Hindlimb muscle (tissue), 1 donor: ENCODE measurements around the gene TOM1. TPM values are rescaled to one million over a fixed set of nuclear protein-coding genes. Genes with fewer than 3 reads are reported as not detected.
A peak's percentile ranks its signal among the peaks of the same experiment; 100 is the strongest.

Experiments used
- DNase-seq: peaks from one replicate; pipeline ENCODE4 v3.0.0-alpha.2; 2013
- polyA plus RNA-seq: library from polyadenylated mRNA; unstranded; fragments of 120-200 nt; gene quantifications from one replicate; pipeline ENCODE4 v1.2.1, GENCODE V29; 2013; ENCODE audit not compliant: insufficient read length

Gene TOM1
- 35.6 TPM for polyA plus RNA-seq

- peak; percentile 97 for DNase-seq
Measured at GRCh38 chr22:35299673-35300499, at the start of gene TOM1. TOM1 (plus strand) TSS chr22:35299894; CDS start chr22:35299929, 35 bp downstream.

DNA sequence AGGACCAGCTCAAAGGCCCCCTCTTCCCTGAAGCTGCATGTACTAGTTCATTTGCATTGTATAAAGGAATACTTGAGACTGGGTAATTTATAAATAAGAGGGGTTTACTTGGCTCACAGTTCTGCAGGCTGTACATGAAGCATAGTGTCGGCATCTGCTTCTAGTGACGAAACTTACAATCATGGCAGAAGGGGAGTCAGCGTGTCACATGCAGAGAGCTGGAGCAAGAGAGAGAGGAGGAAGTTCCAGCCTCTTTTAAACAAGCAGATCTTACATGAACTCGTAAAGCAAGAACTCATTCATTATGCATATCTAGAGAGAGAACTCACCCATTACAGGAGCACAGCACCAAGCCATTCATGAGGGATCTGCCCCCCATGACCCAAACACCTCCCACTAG is 49.5 kb upstream of the TOM1 start:
- DNase-seq, result no peak

DNA sequence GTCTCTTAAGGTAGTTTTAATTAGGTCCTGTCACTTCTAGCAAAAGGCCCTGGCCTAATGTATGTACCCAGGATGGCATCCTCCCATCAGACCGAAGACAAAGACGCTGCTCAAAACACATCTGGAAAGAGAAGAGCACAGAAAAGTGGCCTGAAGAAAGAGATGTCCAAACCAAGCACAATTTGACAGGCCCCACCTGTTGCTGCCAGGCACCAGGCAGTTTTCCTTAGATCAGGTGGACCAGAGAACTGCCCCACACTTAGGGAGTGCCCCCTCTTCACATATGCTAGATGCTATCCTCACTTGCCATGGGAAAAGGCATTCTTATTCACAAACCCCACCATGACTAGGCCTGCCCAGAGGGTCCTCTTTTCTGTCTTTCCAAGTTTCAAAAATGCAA is 45.7 kb upstream of the TOM1 start:
- DNase-seq, result no peak

DNA sequence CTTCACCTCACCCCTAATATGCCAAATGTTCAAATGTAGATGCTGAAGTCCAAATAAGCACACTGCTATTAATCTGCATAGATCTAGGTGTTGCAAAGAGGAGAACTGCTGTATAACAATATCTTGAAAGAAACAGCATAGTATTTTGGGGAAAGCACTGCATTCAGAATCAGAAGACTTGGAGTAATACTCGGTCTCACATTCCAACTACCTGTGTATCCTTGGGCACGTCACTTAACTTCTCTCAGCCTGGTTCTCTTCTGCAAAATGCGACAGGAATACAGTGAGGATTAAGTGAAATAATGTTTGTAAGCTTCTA is 42.7 kb upstream of the TOM1 start:
- DNase-seq, result no peak

- DNase-seq, result peak; percentile 92
Measured at GRCh38 chr22:35257321-35258190, 42.1 kb upstream of the TOM1 start, which contains the start of gene HMGXB4. HMGXB4 (plus strand) TSS chr22:35257493; CDS start chr22:35262391, 4,898 bp downstream.

DNA sequence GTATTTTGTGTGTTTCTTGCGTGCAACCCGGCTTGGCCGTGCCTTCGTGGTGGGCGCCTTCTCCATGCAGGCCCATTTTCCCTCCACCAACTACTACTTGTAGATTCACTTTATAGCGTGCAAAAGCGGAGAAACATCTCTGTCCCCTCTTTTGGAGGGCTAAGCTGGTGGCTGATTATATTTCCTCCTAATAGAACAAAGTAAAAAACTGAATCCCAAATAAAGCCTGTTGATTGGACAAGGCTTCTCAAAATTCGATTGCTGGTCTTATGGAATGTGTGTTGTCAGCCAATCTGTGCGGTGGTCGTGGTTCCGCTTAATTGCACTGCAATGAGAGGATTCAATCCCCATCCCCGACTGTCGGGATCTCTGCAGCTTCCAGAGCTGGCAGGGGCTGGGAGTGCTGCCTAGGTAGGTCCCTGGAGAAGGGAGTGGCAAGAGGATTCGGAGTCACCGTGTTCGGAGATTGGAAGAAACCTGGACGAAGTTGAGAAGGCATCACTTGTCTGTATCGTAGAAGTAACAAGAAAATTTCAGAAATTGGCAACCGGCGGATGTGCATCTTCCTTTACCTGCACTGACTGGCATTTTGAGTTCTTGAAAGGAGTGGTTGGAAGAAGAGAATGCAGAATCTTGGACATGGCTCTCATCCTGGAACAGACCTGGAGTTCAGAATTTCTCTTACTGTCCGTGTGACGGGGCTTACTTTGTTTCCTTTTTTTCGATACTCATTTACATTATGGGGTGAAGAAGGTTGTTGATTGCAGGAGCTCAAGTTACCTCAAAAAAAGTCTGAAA is 41.3 kb upstream of the TOM1 start:
- DNase-seq, result peak; percentile 9

DNA sequence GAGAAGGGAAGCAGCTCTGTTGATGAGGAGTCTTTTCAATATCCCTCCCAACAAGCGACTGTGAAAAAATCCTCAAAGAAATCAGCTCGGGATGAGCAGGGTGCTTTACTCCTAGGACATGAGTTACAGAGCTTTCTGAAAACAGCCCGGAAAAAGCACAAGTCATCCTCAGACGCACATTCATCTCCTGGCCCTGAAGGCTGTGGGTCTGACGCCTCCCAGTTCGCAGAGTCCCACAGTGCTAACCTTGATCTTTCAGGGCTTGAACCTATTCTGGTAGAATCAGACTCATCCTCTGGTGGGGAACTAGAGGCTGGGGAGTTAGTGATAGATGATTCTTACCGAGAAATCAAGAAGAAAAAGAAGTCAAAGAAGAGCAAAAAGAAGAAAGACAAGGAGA is 34.7 kb upstream of the TOM1 start:
- no peak for DNase-seq

DNA sequence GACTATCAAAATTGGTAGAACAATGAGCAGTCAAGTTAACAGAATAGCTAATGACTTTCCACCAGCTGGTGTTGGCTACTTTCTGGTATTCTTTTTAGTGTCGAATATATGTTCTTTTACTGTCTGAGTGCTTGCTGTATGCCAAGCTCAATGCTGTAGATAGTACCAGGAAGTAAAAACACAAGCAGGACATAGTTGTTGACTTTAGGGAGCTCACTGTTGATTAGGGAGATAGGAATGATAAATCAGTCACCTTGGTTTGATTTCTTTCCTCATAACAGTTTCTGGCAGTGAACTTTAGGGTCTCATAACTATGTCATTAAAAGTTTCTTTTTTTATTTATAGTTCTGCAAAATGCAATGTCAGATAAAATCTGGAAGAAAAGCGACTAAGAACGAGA is 33.4 kb upstream of the TOM1 start:
- DNase-seq, result no peak

GRCh38 chr22:35269630-35270029 is 30.1 kb upstream of the TOM1 start:
- DNase-seq, result no peak

DNA sequence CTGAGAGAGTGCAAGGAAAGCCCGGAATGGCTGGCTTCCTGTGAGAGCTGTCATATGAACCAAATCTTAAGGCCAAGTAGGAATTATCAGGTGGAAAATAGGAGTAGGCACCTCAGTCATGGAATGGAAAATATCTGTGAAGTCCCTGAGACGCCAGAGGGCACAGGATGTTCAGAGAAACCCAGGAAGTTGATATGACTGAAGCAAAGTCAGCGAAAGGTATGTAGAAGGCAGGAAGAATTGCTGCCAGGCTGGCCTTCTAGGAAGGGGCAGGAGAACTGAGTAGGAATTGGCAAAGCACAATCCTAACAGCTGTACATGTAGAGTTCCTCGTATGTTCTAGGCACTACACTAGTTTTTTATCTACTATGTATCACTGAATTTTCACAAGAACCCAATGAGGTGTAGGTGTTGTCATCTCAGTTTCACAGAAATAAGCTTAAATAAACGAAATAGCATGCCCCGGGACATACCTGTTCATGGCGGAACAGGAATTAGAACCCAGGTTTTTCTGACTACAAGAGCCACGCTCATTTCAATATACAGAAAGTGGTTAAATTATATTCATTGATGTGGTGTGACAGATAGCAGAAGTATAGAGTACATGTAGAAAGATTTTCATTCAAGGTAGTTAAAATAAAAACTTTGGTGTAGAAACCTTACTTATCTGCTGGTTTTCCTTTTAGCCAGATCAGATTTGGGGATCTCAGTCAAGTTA is 25.4 kb upstream of the TOM1 start:
- no peak for DNase-seq

GRCh38 chr22:35275580-35275979 is 24.1 kb upstream of the TOM1 start:
- no peak for DNase-seq

DNA sequence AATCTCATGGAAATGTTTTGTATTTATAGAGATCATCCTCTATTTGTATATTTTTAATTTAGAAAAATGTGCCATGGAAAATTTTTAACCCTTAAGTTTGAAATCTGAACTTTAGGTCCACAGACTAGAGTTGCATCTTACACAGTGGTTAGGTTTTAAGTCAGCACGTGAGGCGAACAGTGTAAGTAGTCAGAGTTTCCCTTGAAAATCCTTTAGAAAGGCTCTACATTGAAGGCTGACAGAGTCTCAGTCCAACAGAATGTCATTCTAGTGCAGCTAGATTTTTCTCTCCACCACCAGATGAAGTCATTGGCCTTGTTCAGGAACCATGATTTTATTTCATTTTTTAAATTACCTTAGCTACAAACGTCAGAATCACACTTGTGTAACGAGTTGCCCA is 23.7 kb upstream of the TOM1 start:
- no peak for DNase-seq

GRCh38 chr22:35288116-35288515 is 11.6 kb upstream of the TOM1 start:
- DNase-seq, result no peak

DNA sequence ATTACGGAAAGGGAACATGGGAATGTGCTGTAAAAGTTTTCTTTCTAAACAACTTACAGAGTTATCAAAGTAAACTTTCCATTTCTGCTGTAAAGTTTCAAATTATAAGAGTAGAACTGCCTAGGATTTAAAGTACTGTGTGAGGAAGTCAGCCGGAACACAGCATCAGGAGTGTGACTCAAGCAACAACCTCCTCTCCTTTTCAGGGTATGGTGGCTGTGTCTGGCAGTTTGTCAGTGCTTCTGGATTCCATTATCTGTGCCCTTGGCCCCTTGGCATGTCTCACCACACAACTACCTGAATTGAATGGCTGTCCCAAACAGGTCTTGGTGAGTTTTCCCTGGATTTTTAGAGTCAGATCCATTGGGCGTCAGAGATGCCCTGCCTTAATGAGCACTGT is 6.9 kb upstream of the TOM1 start:
- DNase-seq, result no peak

GRCh38 chr22:35296051-35296450 is 3.6 kb upstream of the TOM1 start:
- no peak for DNase-seq

- no peak for DNase-seq
Measured at GRCh38 chr22:35299217-35299672, 449 bp upstream of the TOM1 start.

DNA sequence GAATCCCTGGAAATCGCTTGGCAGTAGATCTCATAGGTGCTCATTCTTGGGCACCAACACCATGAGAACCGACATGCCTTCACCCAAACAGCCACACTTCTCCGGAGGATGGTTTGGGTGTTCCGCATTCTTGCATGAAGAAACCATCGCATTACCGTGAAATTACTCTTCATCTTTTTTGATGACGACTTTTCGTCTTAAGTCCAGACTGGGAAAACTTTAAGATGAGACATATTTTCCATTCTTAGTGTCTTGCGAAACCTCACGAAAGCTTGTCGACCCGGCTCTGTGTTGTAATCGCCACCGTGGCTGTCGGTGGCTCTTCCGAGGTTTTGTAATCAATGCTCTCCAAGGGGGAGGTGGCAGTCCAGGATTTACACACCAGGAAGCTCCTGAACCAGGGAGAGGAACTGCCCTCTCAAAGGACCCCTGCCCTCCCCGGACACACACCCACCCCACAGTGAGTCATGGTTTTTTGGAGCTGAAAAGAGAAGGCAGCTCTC is 1.7 kb downstream of the TOM1 start:
- DNase-seq, result no peak

- no peak for DNase-seq
Measured at GRCh38 chr22:35303029-35303624, 3.4 kb downstream of the TOM1 start.

- DNase-seq, result no peak
Measured at GRCh38 chr22:35305525-35306070, 5.9 kb downstream of the TOM1 start.

DNA sequence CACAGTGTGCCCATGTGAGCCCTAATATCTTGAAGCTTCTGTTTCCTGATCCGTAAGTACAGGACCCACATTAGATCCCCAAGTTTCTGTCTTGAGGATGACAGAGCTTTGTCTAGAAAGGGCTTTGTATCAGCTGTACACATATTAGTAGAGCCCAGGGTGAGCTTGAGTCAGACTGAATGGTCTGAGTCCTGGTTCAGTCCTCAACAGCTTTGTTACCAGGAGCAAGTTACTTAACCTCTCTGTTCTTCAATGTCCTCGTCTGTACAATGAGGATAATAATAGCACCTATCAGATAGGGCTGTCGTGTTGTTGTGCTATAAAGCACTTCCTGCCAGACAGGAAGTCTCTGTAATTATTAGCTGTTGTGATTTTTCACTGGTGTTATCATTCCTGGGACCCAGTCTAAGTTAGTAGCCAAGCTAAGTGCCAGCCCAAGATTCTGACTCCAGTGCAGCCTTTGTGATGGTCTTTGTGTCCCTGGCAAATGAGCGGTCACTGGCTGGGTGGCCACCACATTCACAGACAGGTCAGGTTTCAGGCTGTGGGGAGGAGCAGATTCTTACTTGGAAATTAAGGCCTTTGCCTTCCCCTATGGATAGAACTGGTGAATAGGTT is 6.8 kb downstream of the TOM1 start:
- DNase-seq, result no peak

DNA sequence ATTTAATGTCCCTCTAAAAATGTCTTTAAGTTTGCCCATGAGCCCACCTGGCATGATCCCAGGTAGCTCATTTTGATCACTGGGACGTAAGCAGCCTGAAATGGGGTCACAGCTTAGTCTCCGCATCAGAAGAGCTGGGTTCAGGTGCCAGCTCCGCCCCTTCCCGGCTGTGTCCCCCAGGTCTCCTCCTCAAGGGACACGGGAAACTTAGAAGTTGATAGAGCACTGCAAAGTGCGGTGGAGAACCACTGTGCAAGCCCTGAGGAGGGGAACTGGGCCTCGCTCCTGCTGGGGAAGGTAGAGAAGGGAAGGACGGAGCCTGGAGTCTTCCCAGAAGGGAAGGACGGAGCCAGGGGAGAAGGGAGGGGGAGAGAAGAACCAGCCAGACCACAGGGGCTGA is 7.7 kb downstream of the TOM1 start:
- DNase-seq, result no peak
